ENCODE results near the gene HMCES.

The HMCES gene

DNA sequence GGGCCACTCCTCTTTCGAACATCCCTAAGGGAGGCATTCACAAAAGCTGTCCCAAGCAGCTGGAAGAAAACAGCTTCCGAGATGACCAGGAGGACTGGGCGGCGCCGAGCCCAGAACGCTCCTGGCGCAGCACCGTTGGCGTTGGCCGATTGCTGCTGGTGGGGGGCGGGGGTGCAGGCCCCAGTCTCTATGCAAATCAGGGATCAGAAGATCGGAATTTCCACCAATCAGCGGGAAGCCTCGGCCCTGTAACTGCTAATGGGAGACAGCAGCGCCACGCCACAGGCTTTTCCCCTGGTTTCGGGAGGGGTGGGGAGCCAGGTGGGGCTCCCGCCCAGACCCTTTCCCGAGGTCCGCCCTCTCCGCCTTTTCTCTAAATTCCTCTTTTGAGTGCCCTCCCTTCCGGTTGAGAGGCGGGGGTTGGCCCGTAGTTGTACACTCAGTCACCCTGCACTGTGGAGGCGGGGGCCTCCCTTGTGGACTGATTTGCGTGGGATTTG is 27.0 kb downstream of the HMCES start:
- DNase-seq: no peak

DNA sequence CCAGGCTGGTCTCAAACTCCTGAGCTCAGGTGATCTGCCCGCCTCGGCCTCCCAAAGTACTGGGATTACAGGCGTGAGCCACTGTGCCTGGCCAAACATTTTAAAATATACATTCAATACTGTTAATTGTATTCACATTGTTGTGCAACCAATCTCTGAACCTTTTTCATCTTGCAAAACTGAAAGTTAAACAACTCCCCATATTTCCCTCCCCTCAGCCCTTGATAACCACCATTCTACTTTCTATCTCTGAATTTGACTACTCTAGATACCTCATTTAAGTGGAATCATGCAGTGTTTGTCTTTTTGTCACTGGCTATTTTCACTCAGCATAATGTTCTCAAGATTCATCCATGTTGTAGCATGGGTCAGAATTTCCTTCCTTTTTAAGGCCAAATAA is 30.0 kb downstream of the HMCES start:
- DNase-seq: no peak

GRCh38 chr3:129310111-129311011 is 31.7 kb downstream of the HMCES start:
- no peak for DNase-seq

- DNase-seq: no peak
These were observed 32.6 kb downstream of the HMCES start for GRCh38 chr3:129311054-129311902.

DNA sequence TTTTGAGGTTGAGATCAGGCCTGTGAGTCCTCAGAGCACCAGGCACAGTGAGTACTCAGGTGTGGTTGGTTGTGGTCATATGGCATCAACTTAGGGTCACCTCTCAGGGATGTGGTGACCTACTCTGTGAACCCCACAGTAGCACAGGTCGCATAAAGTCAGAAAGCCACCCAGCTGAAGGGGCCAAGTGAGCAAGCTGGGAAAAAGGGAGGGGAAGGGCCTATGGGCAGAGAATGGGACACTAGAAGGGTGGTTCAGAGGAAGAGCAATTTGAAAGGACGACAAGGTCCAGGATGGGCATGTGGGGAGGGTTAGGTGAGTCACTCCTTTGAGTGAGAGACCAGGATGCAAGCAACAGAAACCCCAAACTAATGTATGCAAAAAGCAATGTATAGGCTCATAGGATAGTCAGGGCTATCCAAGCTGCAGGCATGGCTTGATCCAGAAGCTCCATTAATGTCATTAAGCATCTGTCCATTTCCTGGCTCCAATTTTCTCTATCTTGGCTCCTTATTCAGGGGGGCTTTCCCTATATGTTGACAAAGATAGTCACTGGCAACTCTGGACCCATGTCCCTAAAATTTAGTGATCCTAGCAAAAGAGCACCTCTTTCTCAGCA is 33.5 kb downstream of the HMCES start:
- DNase-seq: no peak

GRCh38 chr3:129312671-129313414 is 34.2 kb downstream of the HMCES start:
- no peak for DNase-seq

GRCh38 chr3:129313415-129313664 is 34.7 kb downstream of the HMCES start:
- no peak for DNase-seq

GRCh38 chr3:129313665-129314385 is 35.2 kb downstream of the HMCES start:
- DNase-seq: no peak

DNA sequence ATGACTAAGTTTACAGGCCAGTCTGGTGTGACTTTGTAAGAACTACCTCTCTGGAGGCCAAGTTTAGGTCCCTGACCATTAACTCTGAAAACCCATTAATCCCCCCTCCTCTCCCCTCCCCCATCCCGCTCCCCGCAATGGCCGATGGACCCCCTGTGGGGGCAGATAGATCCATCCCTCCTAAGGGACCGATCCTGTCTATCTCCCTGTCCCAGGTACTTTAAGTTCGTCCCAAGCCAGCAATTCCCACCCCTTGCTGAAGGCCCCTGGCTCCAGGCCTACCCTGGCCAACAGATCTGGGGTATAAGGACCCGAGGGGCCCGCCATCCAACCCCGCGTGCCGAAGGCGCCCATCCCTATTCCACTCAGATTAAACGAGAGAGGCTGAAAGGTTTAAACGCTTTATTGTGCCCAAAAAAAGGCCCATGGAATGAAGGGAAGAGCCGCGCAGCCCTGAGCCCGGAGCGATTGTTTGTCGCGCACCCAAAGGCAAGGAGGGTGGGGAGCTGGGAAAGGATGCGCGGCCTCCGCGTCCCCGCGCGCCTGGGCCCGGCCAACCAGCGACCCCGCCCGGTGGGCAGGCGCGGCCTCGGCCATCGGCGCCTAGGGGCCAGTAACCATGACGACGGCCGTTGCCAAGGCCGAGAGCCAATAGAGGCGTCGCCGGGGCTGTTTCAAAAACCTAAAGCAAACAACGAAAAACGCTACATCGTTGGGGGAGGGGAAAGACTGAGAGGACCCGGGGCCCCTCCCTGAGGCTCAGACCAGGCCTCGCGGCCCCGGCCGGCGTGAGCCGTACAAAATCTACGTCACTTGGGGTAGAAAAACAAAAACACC is 35.9 kb downstream of the HMCES start:
- peak; percentile 90 for DNase-seq

GRCh38 chr3:129315223-129315997 is 36.7 kb downstream of the HMCES start:
- no peak for DNase-seq

- DNase-seq: no peak
These were observed 37.3 kb downstream of the HMCES start for GRCh38 chr3:129315998-129316247.

- peak; percentile 96 for DNase-seq
These were observed 37.8 kb downstream of the HMCES start for GRCh38 chr3:129316248-129317013.

DNA sequence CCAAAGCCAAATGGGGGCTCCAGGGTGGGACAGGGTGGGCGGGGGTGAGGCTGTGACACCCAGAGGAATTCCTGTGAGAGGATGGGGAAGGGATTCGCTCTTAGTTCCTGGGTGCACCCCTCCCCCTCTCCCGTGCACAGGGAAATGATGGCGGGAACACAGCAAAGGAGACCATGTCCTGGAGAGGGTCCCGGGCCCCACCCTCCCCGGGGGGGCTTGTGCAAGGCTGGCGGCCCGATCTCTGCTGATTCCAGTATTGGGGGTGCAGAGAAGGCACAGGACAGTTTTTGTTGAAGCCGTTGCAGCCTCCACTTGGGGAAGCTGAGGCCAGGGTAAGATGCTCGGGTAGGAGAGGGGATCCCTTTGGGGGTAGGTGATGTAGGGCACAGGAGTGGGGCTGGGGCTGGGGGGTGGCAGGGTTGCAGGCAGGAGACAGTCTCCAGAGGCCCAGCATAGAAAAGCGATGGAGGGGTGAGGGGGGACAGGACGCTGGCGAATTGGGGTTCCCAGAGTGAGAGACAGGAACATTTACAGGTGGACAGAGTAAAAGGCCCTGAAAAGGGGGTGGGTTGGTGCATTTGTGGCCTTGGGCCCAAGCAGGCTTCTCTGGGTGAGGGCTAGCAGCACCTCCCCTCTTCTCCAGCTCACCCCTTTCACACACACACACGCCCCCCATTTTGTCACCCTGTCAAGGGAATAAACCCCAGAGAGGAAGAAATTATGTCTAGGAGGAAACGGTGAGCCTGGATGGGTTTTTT is 38.5 kb downstream of the HMCES start:
- DNase-seq: no peak

DNA sequence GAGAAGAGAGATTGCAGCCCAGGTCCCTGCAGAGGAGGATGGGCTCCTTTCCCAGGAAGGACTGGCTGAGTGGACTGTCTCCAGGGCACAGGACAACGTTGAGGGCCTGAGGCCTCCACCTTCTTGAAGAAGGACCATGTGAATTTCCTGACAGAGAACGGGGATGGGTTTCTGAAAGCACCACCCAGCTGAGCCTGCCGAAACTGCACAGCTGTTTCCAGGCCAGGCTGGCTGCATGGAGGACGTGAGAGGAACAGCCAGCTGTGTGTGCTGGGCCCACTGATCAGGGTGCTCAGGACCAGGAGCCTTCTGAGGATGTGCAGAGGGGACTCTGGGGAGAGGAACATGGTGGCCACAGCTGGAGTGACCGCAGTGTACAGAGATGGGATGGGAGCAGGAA is 39.2 kb downstream of the HMCES start:
- DNase-seq: no peak

DNA sequence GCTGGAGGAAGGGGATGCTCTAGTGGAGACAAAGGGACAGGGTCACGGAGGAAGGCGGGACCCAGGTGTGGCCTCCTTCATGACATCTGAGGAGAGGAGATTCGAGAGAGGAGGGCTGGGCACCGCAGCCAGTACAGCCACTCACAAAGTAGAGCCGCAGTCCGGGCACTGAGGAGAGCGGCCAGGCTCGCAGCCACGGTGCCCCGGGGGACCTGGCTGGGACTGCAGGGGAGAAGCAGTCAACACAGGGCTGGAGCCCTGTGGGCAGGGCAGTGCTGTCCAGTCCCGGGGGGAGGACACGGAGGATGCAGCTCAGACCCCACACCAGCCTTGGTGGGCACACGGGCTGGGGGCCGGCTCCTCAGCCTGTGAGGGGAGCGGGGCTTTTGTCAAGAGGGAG is 40.3 kb downstream of the HMCES start:
- peak; percentile 64 for DNase-seq

DNA sequence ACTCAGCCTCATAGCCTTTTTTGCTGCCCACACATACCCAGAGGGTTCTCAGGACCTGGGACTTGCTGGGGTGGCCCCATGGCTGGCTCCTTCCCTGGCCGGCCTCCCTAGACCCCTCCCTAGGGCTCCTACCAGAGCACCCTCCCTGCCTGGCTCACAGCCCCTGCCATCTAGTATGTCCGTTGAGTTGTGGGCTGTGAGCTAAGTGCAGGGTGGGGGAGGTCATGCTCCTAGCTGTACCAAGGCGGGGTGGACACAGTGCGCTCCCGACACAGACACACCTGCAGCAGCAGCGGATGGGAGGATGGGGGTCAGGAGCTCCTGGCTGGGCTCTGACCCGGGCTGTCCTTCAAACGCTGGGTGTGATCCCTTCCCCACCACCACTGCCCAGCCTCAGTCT is 41.6 kb downstream of the HMCES start:
- DNase-seq: no peak

DNA sequence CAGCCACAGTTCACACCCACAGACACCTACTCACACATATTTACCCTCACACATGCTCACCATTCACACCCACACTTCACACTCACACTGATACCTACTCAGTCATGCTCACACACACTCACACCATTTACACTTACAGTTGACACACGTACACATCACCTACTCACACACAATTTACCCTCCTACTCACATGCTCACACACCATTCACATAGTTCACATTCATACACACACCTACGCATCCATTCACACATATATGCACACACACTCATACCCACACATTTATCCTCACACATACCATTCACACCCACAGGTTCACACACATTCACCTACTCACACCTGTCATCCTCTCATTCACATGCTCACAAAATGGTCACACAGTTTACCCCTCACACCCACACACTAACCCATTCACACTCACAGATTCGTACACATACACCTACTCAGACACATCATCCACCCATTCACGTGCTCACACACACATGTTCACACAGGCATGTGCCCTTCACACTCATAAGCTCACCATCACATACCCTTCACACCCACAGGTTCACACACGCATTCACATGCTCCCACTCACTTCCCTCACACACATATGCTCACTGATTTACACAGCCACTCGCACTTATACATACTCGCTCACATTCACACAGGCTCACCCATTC is 42.3 kb downstream of the HMCES start:
- no peak for DNase-seq

- DNase-seq: no peak
These were observed 43.2 kb downstream of the HMCES start for GRCh38 chr3:129321887-129322286.

Data from 8988T (cell line).